ENCODE data around the gene DNAJC15.
"Not testable (repeated sequence)": the region's sequence is repeated elsewhere in the genome, so short reads cannot be mapped to it uniquely, and the experiment has no call there.

The DNAJC15 gene

GRCh38 chr13:43061496-43062280 is 38.3 kb downstream of the DNAJC15 start:
- Histone ChIP-seq H3K36me3 (ENCODE audit: low read depth) (no peaks in the 10 kb centered on the region), H3K27me3 (ENCODE audit: insufficient read depth, poor library complexity, severe bottlenecking) (no peaks in the 10 kb centered on the region), H3K4me1 (ENCODE audit: insufficient read depth, poor library complexity, severe bottlenecking) (peaks cover 10% of the 10 kb centered on the region), H3K27ac (ENCODE audit: poor library complexity, severe bottlenecking) (no peak overlapping the region), H3K4me3 (ENCODE audit: severe bottlenecking) (no peak overlapping the region), H3K9me3 (ENCODE audit: severe bottlenecking) (no peaks in the 10 kb centered on the region)
- DNase-seq (ENCODE audit: low spot score) (no peak), ATAC-seq (ENCODE audit: low read depth) (no peak)
- TF ChIP-seq, protein P1, sequence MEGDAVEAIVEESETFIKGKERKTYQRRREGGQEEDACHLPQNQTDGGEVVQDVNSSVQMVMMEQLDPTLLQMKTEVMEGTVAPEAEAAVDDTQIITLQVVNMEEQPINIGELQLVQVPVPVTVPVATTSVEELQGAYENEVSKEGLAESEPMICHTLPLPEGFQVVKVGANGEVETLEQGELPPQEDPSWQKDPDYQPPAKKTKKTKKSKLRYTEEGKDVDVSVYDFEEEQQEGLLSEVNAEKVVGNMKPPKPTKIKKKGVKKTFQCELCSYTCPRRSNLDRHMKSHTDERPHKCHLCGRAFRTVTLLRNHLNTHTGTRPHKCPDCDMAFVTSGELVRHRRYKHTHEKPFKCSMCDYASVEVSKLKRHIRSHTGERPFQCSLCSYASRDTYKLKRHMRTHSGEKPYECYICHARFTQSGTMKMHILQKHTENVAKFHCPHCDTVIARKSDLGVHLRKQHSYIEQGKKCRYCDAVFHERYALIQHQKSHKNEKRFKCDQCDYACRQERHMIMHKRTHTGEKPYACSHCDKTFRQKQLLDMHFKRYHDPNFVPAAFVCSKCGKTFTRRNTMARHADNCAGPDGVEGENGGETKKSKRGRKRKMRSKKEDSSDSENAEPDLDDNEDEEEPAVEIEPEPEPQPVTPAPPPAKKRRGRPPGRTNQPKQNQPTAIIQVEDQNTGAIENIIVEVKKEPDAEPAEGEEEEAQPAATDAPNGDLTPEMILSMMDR (IDR thresholded peaks at IDR 0.05; ENCODE audit: poor library complexity, severe bottlenecking), result no peak

- no peak for ATAC-seq (ENCODE audit: low read depth)
- Histone ChIP-seq H3K4me3 (ENCODE audit: severe bottlenecking) (no peak overlapping the region), H3K27me3 (ENCODE audit: insufficient read depth, poor library complexity, severe bottlenecking) (no peaks in the 10 kb centered on the region), H3K4me1 (ENCODE audit: insufficient read depth, poor library complexity, severe bottlenecking) (no peaks in the 10 kb centered on the region), H3K9me3 (ENCODE audit: severe bottlenecking) (no peaks in the 10 kb centered on the region), H3K36me3 (ENCODE audit: low read depth) (no peaks in the 10 kb centered on the region), H3K27ac (ENCODE audit: poor library complexity, severe bottlenecking) (no peak overlapping the region)
- DNase-seq (ENCODE audit: low spot score), result no peak
- TF ChIP-seq, protein P1 (IDR thresholded peaks at IDR 0.05; ENCODE audit: poor library complexity, severe bottlenecking), result no peak
These were observed 48.4 kb downstream of the DNAJC15 start for GRCh38 chr13:43071824-43072223.

DNA sequence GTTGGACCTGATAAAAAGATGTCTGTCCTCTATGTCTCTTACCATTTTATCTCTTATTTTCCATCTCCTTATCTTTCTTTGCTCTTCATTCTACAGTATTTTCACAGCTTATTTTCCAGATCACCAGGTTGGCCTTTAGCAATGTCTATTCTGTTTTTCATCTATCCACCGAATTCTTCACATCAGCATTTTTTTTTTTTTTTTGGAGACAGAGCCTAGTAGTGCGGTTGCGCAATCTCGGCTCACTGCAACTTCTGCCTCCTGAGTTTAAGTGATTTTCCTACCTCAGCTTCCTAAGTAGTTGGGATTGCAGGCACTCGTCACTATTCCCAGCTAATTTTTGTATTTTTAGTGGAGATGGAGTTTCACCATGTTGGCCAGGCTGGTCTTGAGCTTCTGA is 49.0 kb downstream of the DNAJC15 start:
- ATAC-seq (ENCODE audit: low read depth) (no peak), DNase-seq (ENCODE audit: low spot score) (no peak)
- TF ChIP-seq, protein P1 (IDR thresholded peaks at IDR 0.05; ENCODE audit: poor library complexity, severe bottlenecking), result no peak
- Histone ChIP-seq H3K27ac (ENCODE audit: poor library complexity, severe bottlenecking) (no peak overlapping the region), H3K9me3 (ENCODE audit: severe bottlenecking) (no peaks in the 10 kb centered on the region), H3K4me1 (ENCODE audit: insufficient read depth, poor library complexity, severe bottlenecking) (no peaks in the 10 kb centered on the region), H3K4me3 (ENCODE audit: severe bottlenecking) (no peak overlapping the region), H3K27me3 (ENCODE audit: insufficient read depth, poor library complexity, severe bottlenecking) (no peaks in the 10 kb centered on the region), H3K36me3 (ENCODE audit: low read depth) (no peaks in the 10 kb centered on the region)

- Histone ChIP-seq H3K36me3 (ENCODE audit: low read depth) (no peaks in the 10 kb centered on the region), H3K27ac (ENCODE audit: poor library complexity, severe bottlenecking) (no peak overlapping the region), H3K9me3 (ENCODE audit: severe bottlenecking) (no peaks in the 10 kb centered on the region), H3K4me3 (ENCODE audit: severe bottlenecking) (no peak overlapping the region), H3K27me3 (ENCODE audit: insufficient read depth, poor library complexity, severe bottlenecking) (no peaks in the 10 kb centered on the region), H3K4me1 (ENCODE audit: insufficient read depth, poor library complexity, severe bottlenecking) (no peaks in the 10 kb centered on the region)
- no peak for DNase-seq (ENCODE audit: low spot score)
- ATAC-seq (ENCODE audit: low read depth), result no peak
- TF ChIP-seq, protein P1 (IDR thresholded peaks at IDR 0.05; ENCODE audit: poor library complexity, severe bottlenecking), result no peak
These were observed 51.6 kb downstream of the DNAJC15 start for GRCh38 chr13:43074824-43075510.

DNA sequence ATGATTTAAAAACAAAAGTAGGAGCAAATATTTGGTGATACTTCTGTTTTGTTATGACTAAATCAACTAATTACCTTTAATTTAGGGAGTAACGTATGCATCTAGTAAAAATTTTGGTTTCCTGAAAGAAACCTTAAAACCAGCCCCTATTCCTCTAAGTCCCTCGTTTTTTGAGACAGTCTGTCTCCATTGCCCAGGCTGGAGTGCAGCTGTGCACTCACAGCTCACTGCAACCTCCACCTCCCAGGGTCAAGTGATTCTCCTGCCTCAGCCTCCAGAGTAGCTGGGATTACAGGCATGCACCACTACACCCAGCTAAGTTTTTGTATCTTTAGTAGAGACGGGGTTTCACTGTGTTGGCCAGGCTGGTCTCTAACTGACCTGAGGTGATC is 52.1 kb downstream of the DNAJC15 start:
- not testable (repeated sequence) for H3K4me1 ChIP-seq (ENCODE audit: insufficient read depth, poor library complexity, severe bottlenecking); H3K36me3 ChIP-seq (ENCODE audit: low read depth); ATAC-seq (ENCODE audit: low read depth); H3K27me3 ChIP-seq (ENCODE audit: insufficient read depth, poor library complexity, severe bottlenecking); H3K9me3 ChIP-seq (ENCODE audit: severe bottlenecking); H3K27ac ChIP-seq (ENCODE audit: poor library complexity, severe bottlenecking); DNase-seq (ENCODE audit: low spot score); H3K4me3 ChIP-seq (ENCODE audit: severe bottlenecking)

Data from RWPE2 (cell line).